Activated CD4-positive, alpha-beta memory T cell treated with anti-CD3 and anti-CD28 coated beads, Interleukin-2, amount 10 ng/mL, durations not matched to agents 7 days and 5 days (primary cell): ENCODE results near the gene IL12B. TPM values are rescaled to one million over a fixed set of nuclear protein-coding genes. Genes with fewer than 3 reads are reported as not detected.
"Not testable (repeated sequence)": the region's sequence is repeated elsewhere in the genome, so short reads cannot be mapped to it uniquely, and the experiment has no call there.

ENCODE experiments used
- CTCF ChIA-PET: fragments of 350-600 bp; sonication (Branson Sonifier 250); formaldehyde crosslinking; loops from one replicate; lab custom pipeline; 2021; ENCODE audit warnings: antibody characterized with exemption, inconsistent platforms; lab: Charles Lee
- POLR2A ChIA-PET: fragments of 350-600 bp; sonication (Branson Sonifier 250); formaldehyde crosslinking; loops from one replicate; lab custom pipeline; 2021; ENCODE audit warnings: antibody characterized with exemption; lab: Charles Lee
- DNase-seq: peaks from one replicate; pipeline ENCODE4 v3.0.0-alpha.2; 2020
- H3K27ac Mint-ChIP-seq: one replicate; pipeline ENCODE4 v1.8.0; 2021; ENCODE audit warnings: mild to moderate bottlenecking, mixed read lengths
- H3K27me3 Mint-ChIP-seq: one replicate; pipeline ENCODE4 v1.8.0; 2021; ENCODE audit warnings: mixed read lengths
- H3K36me3 Mint-ChIP-seq: one replicate; pipeline ENCODE4 v1.8.0; 2021; ENCODE audit warnings: low read depth, mixed read lengths
- H3K4me1 Mint-ChIP-seq: one replicate; pipeline ENCODE4 v1.8.0; 2021; ENCODE audit warnings: mixed read lengths
- H3K4me3 Mint-ChIP-seq: one replicate; pipeline ENCODE4 v1.8.0; 2021; ENCODE audit warnings: mild to moderate bottlenecking, mixed read lengths
- H3K9me3 Mint-ChIP-seq: one replicate; pipeline ENCODE4 v1.8.0; 2021; ENCODE audit warnings: mixed read lengths
- total RNA-seq, 2 experiments: library from RNA; stranded (reverse); gene quantifications; one replicate each; pipeline ENCODE4 v1.2.3, GENCODE V29; 2021

IL12B gene
- total RNA-seq, 2 experiments from 2014 or later = 0.08 TPM; not detected in 1

DNA sequence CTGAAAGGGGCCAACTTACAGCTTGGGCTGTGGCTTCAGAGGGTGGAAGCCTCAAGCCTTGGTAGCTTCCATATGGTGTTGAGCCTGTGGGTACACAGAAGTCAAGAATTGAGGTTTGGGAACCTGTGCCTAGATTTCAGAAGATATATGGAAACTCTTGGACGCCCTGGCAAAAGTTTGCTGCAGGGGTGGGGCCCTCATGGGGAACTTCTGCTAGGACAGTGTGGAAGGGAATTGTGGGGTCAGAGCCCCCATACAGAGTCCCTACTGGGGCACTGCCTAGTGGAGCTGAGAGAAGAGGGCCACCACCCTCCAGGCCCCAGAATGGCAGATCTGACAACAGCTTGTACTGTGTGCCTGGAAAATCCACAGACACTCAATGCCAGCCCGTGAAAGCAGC is 63.5 kb downstream of the IL12B start:
- DNase-seq, H3K27ac Mint-ChIP-seq, CTCF ChIA-PET, H3K4me3 Mint-ChIP-seq, H3K27me3 Mint-ChIP-seq, POLR2A ChIA-PET: not testable (repeated sequence)
- Mint-ChIP-seq H3K36me3 (peaks cover 69% of the 10 kb centered on the region), H3K9me3 (peaks cover 24% of the 10 kb centered on the region), H3K4me1 (peaks cover 42% of the 10 kb centered on the region)

Other genes starting within 250 kb of the IL12B start
- under 1 TPM in 1 of 2 experiments, not detected in 1; 0.23 TPM for gene EBF1, start 230.6 kb downstream of the IL12B start, total RNA-seq
- gene RNF145, start 120.9 kb downstream of the IL12B start, total RNA-seq = 100 to 1,000 TPM; 126 to 127 TPM
- 10 to 100 TPM; 27.8 to 31.0 TPM for gene UBLCP1, start 67.2 kb downstream of the IL12B start, total RNA-seq